ENCODE results near the gene SAT2.

GRCh38 chr17:7673239-7673638 lies 45.6 kb upstream of the SAT2 start:
- peak; percentile 56 for TF ChIP-seq CTCF (IDR thresholded peaks at IDR 0.05)
- no peak for TF ChIP-seq EZH2 (IDR thresholded peaks at IDR 0.05)
- TF ChIP-seq EZH2phosphoT487 (IDR thresholded peaks at IDR 0.05): no peak

All from neural progenitor cell (in vitro differentiated cells).